ACHN (cell line): ENCODE data around the gene BEAN1.
"Not testable (repeated sequence)": the region's sequence is repeated elsewhere in the genome, so short reads cannot be mapped to it uniquely, and the experiment has no call there.

Experiments
- DNase-seq: peaks from one replicate; pipeline ENCODE4 v3.0.0-alpha.2; 2015
- in situ Hi-C: cut with HindIII; loops from 2 replicates; pipeline ENCODE4 v1.10.0; 2017; ENCODE audit warnings: low sequenced_read_pairs, low pct_ligation_motif_present, low pct_unique_long_range_greater_than_20kb

Gene BEAN1

DNA sequence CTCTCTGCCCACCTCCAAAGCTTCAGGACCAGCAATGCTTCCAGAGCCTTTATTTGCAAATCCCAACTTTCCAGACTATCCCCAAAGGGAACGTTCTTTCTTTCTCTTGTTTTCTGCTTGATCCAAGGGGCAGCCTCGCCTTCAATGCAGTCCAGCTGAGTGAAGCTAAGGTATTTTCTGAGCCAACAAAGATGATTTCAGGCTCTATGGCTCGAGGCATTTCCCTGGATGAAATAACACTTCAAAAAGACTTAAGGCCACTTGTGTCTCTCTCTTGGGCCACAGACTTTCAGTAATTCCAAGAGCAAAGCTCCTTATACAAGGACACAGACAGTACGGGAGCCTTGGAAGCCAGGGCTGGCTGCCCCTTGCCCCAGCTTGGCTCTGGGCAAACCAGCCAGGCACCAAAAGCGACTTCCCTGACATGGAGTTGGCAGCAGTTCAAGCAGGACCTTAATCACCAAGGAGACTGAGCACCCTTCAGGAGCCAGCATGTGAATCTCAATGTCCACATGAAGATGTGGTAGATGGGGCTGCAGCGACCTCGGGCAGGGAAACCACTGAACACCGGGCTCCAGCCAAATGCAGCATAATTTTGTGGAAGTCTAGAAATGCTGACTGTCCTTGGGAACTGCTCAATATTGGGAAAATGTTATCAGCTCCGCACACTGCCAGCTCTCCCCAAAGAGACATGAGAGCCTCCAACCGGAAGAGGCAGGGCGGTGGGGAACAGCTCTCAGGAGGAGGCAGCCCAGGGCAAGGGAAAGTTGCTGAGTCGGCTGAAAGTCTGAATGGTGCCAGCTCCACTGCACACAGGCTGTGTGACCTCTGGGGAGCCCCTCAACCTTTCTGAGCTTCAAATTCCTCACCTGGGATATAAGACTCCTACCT, 83.9 kb downstream of the BEAN1 start:
- in situ Hi-C loops, result no loop called here

GRCh38 chr16:66511602-66512271, 84.6 kb downstream of the BEAN1 start:
- DNase-seq, result peak; percentile 98
- in situ Hi-C loops, result no loop called here

More for the DNA sequence above, 83.9 kb downstream of the BEAN1 start:
- DNase-seq, result peak; percentile 66

DNA sequence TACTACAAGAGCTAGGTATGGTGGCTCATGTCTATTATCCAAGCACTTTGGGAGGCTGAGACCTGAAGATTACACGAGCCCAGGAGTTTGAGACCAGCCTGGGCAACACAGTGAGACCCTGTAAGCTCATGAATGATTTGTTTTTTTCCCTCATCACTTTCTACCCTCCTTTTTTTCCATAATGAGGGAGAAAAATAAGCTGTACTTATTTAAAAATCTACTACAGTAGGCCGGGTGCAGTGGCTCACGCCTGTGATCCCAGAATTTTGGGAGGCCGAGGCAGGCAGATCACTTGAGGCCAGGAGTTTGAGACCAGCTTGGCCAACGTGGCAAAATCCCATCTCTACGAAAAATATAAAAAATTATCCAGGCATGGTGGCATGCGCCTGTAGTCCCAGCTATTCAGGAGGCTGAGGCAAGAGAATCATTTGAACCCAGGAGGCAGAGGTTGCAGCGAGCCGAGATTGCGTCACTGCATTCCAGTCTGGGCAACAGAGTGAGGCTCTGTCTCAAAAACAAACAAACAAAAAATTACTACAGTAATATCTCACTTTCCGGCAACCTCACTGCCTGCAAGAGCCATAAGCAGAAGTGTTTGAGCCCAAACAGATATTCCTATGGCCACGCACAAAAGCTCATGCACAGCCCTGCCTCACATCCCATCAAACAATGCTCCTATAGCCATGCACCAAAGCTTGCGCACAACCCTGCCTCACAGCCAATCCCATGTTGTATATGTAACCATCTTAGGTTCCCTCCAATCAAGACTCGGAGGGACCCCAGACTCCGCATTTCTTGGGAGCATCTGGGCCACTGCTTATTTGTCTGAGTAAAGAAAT, 85.4 kb downstream of the BEAN1 start:
- peak; percentile 44 for DNase-seq
- in situ Hi-C loops, result no loop called here

DNA sequence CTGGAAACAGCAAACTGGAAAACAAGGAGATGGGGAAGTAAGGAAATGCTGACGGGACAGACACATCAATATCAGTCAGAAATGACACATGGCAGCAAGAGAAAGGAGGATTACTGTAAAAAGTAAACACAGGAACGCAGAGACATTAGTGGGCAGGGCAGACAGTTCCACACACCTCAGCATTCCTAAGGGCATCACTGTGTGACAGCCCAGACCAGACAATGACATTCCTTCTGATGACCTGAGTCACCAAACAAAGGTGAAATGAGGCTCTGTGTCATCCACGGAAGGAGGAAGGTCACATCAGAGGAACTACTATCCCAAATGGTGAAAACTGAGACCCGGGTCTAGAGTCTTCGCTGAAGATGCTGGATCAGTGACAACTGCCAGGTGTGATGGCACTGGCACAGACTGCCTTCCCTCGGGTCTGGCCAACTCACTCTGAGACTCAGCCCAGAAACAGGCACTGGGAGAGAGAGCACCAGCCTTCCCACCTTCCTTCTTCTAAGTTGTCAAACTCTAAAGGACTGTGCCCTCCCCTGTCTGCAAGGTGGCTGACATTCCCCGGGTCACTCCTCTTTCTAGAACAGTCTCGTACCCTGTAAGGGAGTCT, 86.1 kb downstream of the BEAN1 start:
- in situ Hi-C loops, result no loop called here
- DNase-seq, result peak; percentile 36

- DNase-seq, in situ Hi-C loops: not testable (repeated sequence)
These were observed 87.3 kb downstream of the BEAN1 start for GRCh38 chr16:66514391-66514790.

GRCh38 chr16:66514980-66515595, 88.0 kb downstream of the BEAN1 start:
- in situ Hi-C loops, result not testable (repeated sequence)

DNA sequence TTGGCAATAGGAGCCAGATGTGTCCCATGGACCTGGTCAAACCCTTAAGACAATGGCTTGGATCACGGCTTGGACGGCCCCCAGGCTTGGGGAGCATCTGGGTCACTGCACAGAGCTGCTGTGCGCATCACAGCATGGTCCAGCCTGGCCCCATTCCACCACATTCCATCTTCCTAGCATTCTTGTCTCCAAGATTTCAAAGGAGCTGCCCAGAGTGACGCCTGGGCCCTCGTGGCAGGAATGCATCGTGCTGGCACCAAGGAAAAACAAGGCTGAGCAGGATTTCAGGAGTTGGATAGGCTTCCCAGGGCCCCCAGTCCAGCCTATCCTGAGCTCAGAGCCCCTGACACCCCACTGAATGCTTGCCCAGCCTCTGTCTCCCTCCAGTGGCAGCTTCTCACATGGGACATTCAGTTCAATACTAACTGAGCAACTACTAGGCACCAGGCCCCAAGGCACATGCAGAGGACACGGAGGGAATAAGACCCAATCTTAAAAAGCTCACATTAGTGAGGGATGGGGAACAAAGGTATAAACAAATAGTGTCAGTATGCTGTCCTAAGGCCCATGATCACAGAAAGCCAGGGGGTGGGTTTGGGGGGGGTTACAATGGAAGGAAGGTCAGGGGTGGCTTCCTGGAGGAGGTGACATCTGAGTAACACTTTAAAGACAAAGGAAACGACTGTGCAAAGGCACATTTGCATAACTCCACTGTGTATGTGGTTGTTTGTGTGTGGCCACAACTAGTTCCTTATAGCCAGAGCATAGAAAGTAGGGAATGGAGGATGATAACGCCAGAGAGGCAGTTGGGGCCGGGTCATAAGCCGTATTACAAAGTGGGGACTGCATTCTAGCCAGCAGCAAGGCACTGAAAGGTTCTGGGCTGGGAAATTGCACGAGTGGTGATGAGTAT, 88.8 kb downstream of the BEAN1 start:
- DNase-seq, result peak; percentile 74

More at GRCh38 chr16:66514980-66515595, 88.0 kb downstream of the BEAN1 start:
- not testable (repeated sequence) for DNase-seq

GRCh38 chr16:66516509-66516807, 89.4 kb downstream of the BEAN1 start:
- DNase-seq, result no peak
- in situ Hi-C loops, result no loop called here

More for the DNA sequence above, 88.8 kb downstream of the BEAN1 start:
- in situ Hi-C loops, result no loop called here

DNA sequence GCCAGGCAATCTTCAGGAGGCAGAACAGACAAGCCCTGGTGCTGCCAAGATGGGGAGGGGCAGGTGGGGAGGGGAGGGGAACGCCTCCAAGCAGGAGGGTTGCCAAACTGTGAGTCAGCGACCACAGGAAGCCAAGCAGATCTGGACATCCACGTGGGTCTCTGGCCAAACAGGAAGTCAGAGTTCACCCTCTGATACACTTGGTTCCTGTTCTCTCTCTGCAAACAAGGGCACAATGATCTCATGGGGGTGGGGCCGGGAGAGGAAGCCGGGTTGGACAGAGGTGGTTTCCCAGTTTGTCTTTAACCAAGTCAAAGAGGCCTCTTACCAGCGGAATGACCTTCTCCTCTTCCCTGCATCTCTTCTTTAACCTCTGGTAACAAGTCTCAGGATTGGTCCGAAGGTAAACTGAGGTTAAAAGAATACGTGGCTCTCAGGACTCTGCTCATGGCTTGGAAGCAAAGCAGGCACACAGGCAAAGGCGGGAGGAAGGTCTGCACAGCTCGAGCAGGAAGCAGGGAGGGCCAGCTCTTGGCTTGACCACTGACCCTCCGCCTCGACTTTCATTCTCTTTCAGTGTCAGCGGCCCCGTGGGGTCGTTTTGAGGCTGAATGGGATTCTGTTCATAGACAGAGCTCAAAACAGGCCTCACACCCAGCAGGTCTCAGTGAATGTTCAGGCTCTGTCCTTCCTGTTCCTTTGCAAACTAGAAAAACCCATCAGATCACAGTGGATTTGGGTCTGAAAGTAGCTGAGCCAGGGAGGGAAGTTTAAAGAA, 89.9 kb downstream of the BEAN1 start:
- peak; percentile 100 for DNase-seq
- in situ Hi-C loops, result no loop called here

DNA sequence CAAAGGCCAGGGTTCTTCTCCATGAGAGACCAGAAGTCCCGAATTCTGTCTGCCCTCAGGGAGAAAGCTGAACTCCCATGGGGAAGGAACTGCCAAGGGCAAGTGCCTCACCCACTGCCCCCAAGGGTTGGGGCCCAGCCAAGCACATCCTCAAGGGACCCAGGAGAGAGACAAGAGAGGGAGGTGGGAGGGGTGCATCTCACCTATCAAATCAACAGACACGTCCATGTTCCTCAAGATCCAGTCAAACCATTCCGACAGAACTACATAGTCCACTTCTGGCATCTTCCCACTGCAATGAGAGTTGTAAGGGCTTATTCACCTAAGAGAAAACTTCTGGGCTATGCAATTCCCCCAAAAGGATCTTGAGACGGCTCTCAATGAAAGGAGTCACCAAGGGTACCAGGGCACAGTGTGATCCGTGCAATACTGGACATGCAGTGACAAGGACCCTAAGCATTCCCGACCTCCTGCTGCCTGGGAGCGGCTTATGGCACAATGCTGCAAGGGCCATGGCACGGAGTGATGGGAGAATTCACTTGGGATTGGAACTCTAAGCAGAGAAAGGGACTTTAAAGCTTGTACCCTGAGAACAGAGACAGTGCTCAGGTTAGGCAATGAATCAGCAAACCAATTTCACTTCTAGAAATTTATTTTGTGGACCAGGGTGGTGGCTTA, 90.6 kb downstream of the BEAN1 start:
- in situ Hi-C loops, result no loop called here
- DNase-seq, result no peak

DNA sequence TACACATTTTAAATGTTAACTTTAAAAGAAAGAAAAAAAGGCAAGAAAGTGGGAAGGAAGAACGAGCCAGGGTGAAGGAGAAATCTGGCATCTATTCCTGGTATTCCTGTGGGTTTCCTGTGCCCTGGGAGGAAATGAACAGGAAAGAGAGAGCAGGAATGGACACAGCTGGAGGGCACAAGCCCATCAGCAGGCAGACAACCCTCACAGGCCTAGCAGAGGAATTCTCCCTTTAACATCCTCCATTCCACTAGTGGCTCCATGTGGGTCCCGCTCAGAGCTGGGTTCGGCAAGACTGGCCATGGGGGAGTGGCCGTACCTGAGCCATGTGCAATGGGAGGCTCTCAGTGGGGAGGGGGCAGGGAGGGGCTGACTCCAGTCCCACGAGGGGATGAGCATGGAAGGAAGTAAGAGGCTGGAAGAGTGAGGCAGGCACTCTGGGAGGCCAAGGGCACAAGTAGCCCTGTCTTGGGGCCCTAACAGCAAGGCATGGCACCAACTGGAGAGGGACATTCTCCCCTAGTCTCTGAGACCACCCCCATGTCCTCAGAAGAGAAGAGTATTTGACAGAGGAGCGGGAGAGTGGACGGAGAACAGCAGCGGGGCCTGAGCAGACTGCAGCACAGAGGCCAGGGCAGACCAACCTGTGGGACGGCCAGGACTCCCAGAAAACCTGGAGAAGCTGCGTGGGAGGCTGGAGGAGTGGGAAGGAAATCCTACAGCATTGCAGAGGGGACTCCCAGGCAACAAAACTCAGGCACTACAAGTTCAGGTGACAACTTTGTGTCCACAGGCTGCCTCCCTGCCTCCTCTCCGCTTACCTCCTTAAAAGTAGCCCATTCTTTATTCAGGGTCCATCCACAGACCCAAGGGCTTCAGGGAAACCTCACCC, 92.6 kb downstream of the BEAN1 start:
- DNase-seq, result no peak
- in situ Hi-C loops, result no loop called here

GRCh38 chr16:66520406-66521170, 93.5 kb downstream of the BEAN1 start:
- in situ Hi-C loops, result no loop called here
- no peak for DNase-seq

DNA sequence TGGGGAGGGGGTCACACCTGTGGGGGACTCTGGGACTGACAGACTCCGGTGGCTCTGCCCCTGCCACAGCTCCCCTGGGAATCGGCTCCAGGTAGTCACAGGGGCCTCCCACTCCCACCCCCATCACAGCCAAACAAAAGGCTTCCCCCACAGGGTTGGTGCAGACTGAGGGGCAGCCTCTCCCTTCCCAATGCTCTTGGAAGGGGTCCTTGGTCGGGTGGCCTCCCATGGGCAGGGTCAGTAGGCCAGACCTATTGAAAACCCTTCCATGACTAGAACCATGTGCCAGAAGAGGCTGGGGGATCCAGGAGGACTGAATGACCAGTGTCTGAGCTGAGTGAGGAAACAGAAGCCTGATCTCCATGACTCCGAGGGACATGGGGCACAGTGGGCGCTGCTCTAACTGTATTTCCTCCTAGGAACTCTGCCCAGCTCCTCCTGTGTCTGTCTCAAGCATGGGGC, 94.2 kb downstream of the BEAN1 start:
- in situ Hi-C loops, result no loop called here
- DNase-seq, result no peak

- DNase-seq, result peak; percentile 85
- in situ Hi-C loops, result no loop called here
These were observed 95.1 kb downstream of the BEAN1 start for GRCh38 chr16:66521951-66522771.
